Cardiac muscle cell (in vitro differentiated cells and primary cell): ENCODE data around the gene ATP4B. TPM values are rescaled to one million over a fixed set of nuclear protein-coding genes. Genes with fewer than 3 reads are reported as not detected.
"Not testable (repeated sequence)": the region's sequence is repeated elsewhere in the genome, so short reads cannot be mapped to it uniquely, and the experiment has no call there.

Source experiments
- DNase-seq, 2 donors: peaks; one replicate each; pipeline versions ENCODE4 v3.0.0 to v3.0.0-alpha.2; 2010 to 2017; ENCODE audit warnings: low read depth in 1 of 2, low spot score in 1 of 2
- H3K27ac ChIP-seq: fragments of 200-600 bp; sonication (generic); 2 replicates; pipeline ENCODE4 v1.5.1; 2016
- H3K27me3 ChIP-seq: fragments of 200-600 bp; sonication (generic); 2 replicates; pipeline ENCODE4 v1.6.0; 2016; ENCODE audit warnings: control low read depth
- H3K36me3 ChIP-seq: fragments of 200-600 bp; sonication (generic); 2 replicates; pipeline ENCODE4 v1.5.1; 2016; ENCODE audit warnings: control low read depth
- H3K4me1 ChIP-seq: fragments of 200-600 bp; sonication (generic); 2 replicates; pipeline ENCODE4 v1.8.1; 2017; ENCODE audit warnings: low read depth, mild to moderate bottlenecking, mixed run types
- H3K4me3 ChIP-seq: fragments of 200-600 bp; sonication (generic); 2 replicates; pipeline ENCODE4 v1.5.1; 2016; ENCODE audit warnings: mild to moderate bottlenecking
- H3K9me3 ChIP-seq: fragments of 200-600 bp; sonication (generic); 2 replicates; pipeline ENCODE4 v1.5.1; 2017; ENCODE audit warnings: low read depth, mild to moderate bottlenecking, control low read depth
- CTCF ChIP-seq: IDR thresholded peaks from 2 replicates; pipeline ENCODE4 v1.5.1; 2012; ENCODE audit warnings: low read depth, mild to moderate bottlenecking, low read length
- polyA plus RNA-seq: library from polyadenylated mRNA; unstranded; fragments of >200 nt; fragmentation: Nextera tagmentation; extraction: Ambion mirVana; gene quantifications from 2 replicates; pipeline ENCODE4 v1.2.1, GENCODE V29; 2016
- total RNA-seq: library from RNA; depleted of rRNA; stranded (reverse); fragments of >200 nt; gene quantifications from 2 replicates; pipeline ENCODE4 v1.2.3, GENCODE V29; 2016

ATP4B gene
- total and polyA plus RNA-seq, 2 experiments from 2014 or later: 0.29 TPM; not detected in 1

GRCh38 chr13:113624235-113624587 lies 33.8 kb downstream of the ATP4B start:
- Histone ChIP-seq H3K27ac (no peak overlapping the region), H3K4me1 (no peaks in the 10 kb centered on the region), H3K36me3 (peaks cover 5% of the 10 kb centered on the region), H3K9me3 (no peaks in the 10 kb centered on the region), H3K27me3 (no peaks in the 10 kb centered on the region), H3K4me3 (no peak overlapping the region)
- DNase-seq: no peak
- no peak for TF ChIP-seq CTCF

- DNase-seq: peak in 1 of 2 donors; percentile 38
- no peaks in the 10 kb centered on the region for H3K9me3 ChIP-seq
- no peaks in the 10 kb centered on the region for H3K4me1 ChIP-seq
- no peak overlapping the region for H3K4me3 ChIP-seq
- TF ChIP-seq CTCF: no peak
- no peak overlapping the region for H3K27ac ChIP-seq
- H3K27me3 ChIP-seq: no peaks in the 10 kb centered on the region
- H3K36me3 ChIP-seq: peaks cover 5% of the 10 kb centered on the region
Measured at GRCh38 chr13:113623491-113624234, 34.3 kb downstream of the ATP4B start.

DNA sequence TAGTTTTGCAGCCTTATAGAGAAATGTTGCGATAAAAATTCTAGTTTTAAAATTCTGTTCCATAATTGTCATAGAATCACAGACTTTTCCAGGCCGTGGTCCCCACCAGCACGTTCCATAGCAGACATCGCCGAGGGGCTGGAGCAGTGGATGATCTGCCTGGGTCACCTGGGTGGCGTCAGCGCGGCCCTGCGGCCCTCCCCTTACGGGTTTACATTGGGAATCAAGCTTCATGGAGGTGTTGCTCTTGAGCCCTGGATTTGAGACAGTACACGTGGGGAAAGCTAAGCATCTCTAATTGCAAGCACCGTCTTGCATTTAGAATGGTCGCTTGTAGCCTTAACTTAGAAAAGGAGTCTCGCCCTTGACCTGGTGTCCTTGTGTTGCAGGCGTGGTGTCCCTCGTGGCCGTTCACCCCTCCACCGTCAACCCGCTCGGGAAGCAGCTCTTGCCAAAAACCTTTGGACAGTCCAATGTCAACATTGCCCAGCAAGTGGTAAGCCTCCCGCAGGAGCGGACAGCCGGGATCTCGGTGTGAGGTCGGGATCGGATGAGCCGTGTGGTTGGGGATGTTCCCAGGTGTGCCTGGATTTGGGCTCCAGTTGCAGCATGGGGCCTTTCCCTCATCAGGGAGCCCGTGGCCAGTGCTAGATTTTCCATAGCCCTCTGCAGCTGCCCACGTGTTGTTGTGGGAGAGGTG lies 35.1 kb downstream of the ATP4B start:
- TF ChIP-seq CTCF: no peak
- H3K9me3 ChIP-seq: no peaks in the 10 kb centered on the region
- H3K36me3 ChIP-seq: peaks cover 5% of the 10 kb centered on the region
- no peaks in the 10 kb centered on the region for H3K27me3 ChIP-seq
- H3K4me3 ChIP-seq: no peak overlapping the region
- H3K4me1 ChIP-seq: no peaks in the 10 kb centered on the region
- DNase-seq: no peak
- no peak overlapping the region for H3K27ac ChIP-seq

DNA sequence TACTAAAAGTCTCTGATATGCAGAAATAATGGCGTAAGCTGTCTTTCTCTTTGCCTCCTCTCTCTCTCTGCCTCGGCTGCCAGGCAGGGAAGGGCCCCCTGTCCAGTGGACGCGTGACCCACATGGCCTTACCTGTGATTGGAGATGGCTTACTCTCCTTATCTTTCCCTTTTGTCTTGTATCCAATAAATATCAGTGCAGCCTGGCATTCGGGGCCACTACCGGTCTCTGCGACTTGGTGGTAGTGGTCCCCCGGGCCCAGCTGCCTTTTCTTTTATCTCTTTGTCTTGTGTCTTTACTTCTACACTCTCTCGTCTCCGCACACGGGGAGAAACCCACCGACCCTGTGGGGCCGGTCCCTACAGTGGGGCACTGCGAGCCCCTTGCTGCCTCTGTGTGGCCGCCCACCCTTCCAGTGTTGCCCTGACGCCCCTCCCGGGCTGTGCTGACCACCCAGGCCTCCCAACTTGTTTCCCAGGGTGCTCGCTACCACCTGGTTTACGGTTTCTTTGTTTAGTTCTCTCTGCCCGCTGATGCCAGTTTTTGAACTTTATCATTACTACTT lies 35.9 kb downstream of the ATP4B start:
- not testable (repeated sequence) for H3K4me3 ChIP-seq, H3K36me3 ChIP-seq, H3K9me3 ChIP-seq, DNase-seq, H3K27ac ChIP-seq, H3K4me1 ChIP-seq, H3K27me3 ChIP-seq

DNA sequence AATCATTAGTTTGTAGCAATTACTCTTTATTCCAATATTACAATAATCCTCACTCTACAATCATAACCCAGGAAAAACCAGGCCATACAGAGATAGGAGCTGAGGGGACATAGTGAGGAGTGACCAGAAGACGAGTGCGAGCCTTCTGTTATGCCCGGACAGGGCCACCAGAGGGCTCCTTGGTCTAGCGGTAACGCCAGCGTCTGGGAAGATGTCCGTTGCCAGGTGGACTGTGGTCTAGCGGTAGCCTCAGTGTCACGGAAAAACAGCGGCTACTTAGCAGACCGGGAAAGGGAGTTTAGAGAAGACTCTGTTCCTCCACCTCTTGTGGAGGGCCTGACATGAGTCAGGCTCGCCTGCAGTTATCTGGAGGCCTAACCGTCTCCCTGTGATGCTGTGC lies 36.5 kb downstream of the ATP4B start:
- not testable (repeated sequence) for H3K9me3 ChIP-seq, H3K4me3 ChIP-seq, H3K27ac ChIP-seq, H3K27me3 ChIP-seq, H3K36me3 ChIP-seq
- DNase-seq: peak; percentile 4 to 10
- TF ChIP-seq CTCF: peak; percentile 30
- H3K4me1 ChIP-seq: peaks cover 12% of the 10 kb centered on the region

DNA sequence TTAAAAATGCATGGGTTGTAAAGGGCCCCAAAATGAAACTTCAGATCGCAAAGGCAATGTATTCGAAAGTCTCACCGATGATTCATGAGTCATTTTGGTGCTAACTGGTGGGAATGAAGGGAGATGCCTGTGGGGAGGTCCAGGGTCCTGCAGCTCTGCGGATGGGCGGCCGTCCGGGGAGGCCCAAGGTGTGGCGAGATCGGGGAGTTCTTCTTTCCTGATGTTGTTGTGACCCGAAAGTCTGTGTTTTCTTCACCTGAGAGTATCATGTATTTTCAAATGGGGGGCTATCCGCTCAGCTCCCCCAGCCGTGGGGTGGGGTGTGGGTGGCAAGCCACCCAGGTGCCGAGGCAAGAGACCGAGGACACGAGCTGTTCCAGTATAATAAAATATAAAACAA lies 37.0 kb downstream of the ATP4B start:
- Histone ChIP-seq H3K4me1 (peaks cover 12% of the 10 kb centered on the region), H3K27me3 (no peaks in the 10 kb centered on the region), H3K9me3 (no peaks in the 10 kb centered on the region), H3K36me3 (peaks cover 5% of the 10 kb centered on the region), H3K4me3 (no peak overlapping the region), H3K27ac (no peak overlapping the region)
- no peak for TF ChIP-seq CTCF
- DNase-seq: no peak
